Prostate gland (tissue), 2 donors: ENCODE data around the gene ARHGEF17.

Source experiments
- POLR2A ChIP-seq: fragments of 450-650 bp; IDR thresholded peaks from one replicate; pipeline ENCODE4 v1.6.1; 2016; ENCODE audit warnings: antibody characterized with exemption, mild to moderate bottlenecking
- POLR2AphosphoS5 ChIP-seq: sonication (generic); formaldehyde crosslinking; IDR thresholded peaks from one replicate; pipeline ENCODE4 v1.6.1; 2017; ENCODE audit warnings: antibody characterized with exemption
- TF ChIP-seq, protein P1 (sequence below), 4 experiments: fragments of 200-600 bp in 2 of 4; fragments of 450-650 bp in 2 of 4; sonication (generic) in 2 of 4; IDR thresholded peaks; 1 replicate in 3 of 4; 2 replicates in 1 of 4; pipeline ENCODE4 v1.5.1; 2016 to 2019; ENCODE audit warnings: antibody characterized with exemption in 4 of 4, mild to moderate bottlenecking in 2 of 4, moderate library complexity in 2 of 4

GRCh38 chr11:73275381-73275750 is 32.7 kb upstream of the ARHGEF17 start:
- TF ChIP-seq POLR2A (no peak), POLR2AphosphoS5 (no peak)
- TF ChIP-seq, protein P1, sequence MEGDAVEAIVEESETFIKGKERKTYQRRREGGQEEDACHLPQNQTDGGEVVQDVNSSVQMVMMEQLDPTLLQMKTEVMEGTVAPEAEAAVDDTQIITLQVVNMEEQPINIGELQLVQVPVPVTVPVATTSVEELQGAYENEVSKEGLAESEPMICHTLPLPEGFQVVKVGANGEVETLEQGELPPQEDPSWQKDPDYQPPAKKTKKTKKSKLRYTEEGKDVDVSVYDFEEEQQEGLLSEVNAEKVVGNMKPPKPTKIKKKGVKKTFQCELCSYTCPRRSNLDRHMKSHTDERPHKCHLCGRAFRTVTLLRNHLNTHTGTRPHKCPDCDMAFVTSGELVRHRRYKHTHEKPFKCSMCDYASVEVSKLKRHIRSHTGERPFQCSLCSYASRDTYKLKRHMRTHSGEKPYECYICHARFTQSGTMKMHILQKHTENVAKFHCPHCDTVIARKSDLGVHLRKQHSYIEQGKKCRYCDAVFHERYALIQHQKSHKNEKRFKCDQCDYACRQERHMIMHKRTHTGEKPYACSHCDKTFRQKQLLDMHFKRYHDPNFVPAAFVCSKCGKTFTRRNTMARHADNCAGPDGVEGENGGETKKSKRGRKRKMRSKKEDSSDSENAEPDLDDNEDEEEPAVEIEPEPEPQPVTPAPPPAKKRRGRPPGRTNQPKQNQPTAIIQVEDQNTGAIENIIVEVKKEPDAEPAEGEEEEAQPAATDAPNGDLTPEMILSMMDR (IDR thresholded peaks at IDR 0.05) = no peak
